HG03095 (cell line): ENCODE results near the gene FN3KRP.

Experiments
- ATAC-seq: cut with Tn5 transposase; IDR thresholded peaks from one replicate; pipeline ENCODE4 v1.9.1; 2021; ENCODE audit warnings: moderate library complexity; ENCODE audit not compliant: unreplicated experiment

FN3KRP gene

DNA sequence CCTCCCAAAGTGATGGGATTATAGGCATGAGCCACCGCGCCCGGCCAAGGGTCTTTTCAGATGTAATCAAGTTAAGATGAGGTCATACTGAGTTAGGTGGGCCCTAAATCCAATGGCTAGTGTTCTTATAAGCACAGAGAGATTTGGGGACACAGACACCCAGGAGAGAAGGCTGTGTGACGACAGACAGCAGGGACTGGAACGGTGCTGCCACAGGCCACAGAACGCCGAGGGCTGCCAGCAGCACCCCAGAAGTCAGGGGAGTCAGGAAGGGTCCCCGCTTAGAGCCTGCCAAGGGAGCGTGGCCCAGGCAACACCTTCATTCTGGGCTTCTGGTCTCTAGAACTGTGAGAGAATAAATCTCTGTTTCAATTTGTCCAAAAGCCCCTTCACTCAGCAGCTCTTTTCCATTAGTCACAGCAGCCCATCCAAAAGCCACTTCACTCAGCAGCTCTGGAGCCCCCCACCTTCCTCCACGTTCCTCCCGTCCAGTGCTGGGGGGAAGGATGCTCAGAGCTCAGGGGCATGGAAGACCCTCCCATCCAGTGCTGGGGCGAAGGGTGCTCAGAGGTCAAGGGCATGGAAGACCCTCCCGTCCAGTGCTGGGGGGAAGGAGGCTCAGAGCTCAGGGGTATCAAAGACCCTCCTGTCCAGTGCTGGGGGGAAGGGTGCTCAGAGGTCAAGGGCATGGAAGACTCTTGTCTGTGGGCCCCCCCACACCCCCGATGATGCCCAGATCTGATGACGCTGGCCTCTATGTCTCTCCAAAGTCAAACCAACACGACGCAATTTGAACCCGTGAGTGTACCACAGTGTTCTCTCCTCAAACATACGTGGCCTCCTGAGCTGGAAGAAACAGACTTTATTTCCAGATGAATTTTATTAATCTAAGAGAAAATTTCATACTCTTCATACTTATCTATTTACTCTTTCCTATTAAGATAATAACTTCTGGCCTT, 29.9 kb upstream of the FN3KRP start:
- ATAC-seq, result no peak

DNA sequence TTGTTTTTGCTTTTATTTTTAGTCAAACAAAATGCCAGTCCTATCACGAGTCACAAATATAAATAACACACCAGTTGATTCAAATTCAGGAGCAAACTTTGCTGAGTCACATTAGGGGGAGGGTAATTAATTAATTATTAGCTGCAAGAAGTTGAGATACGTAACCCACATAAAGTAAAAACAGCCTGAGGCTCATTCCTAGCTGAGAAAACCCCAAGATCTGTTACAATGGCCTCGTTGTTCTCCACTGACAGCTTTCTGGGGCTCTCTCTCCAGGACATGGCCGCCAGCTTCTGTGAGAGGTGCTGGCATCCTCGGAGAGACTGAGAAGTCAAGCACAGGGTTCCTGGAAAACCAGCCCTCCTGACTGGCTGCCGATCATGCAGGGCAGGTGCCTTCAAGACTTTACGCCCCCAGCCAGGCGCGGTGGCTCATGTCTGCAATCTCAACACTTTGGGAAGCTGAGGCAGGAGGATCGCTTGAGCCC, 29.1 kb upstream of the FN3KRP start:
- no peak for ATAC-seq

GRCh38 chr17:82687871-82688270, 28.6 kb upstream of the FN3KRP start:
- no peak for ATAC-seq

DNA sequence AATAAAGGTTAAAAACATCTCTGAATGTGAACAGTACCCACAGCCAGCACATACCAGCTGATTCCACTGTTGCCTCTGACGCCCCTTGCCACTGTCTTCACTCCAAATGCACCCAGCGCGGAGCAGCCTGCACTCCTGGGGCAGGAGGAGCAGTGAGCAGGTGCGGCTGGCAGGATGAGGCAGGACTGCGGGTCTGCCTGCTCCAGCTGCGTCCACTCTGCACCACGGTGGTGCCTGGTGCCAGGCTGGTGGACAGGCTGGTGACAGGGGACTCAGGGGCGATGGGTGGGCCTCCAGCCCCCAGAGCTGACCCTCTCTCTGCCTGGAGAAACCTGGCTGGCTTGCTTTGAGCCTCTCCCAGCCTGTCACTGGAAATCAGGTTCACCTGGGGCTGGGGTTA, 27.4 kb upstream of the FN3KRP start:
- ATAC-seq, result no peak

- no peak for ATAC-seq
Observed at GRCh38 chr17:82690786-82691489, 25.6 kb upstream of the FN3KRP start.

DNA sequence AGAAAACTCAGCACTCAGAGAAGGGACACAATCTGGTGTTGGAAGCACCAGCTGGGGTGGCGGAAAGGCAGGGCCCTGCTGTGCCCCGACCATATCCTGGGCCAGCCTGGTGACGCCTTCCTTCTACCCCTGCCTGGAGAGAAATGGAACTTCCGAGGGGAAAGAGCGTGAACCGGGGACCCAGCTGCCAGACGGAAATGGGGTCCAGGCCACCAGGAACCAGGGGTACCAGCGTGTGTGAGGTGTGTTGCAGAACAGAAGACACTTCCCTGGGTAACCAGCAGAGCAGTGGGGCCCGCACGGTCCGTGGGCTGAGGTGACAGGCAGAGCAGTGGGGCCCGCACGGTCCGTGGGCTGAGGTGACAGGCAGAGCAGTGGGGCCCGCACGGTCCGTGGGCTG, 24.8 kb upstream of the FN3KRP start:
- ATAC-seq, result no peak

- ATAC-seq, result no peak
Observed at GRCh38 chr17:82692268-82692667, 24.2 kb upstream of the FN3KRP start.

DNA sequence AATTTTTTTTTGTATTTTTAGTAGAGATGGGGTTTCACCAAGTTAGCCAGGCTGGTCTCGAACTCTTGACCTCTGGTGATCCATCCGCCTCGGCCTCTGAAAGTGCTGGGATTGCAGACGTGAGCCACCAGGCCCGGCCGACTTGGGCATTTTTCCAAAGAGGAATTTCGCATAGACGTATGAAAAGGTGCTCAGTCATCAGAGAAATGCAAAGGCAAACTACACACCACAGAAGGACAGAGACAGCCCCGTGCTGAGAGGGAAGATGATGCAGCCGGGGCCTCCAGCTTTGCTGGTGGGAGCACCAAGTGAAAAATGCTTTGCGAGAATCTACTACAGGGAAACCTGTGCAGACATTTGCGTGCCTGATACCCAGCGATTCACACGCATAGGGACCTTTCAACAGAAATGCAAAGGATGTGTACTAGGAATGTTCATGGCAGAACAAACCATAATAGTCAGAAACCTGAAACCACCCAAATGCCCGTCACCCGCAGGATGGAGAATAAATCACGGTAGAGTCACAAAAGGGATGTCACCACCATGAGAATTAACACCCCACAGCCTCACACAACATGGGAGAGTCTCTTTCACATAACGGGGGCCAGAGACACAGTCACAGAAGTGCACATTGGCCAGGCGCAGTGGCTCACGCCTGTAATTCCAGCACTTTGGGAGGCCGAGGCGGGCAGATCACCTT, 23.2 kb upstream of the FN3KRP start:
- ATAC-seq, result no peak

DNA sequence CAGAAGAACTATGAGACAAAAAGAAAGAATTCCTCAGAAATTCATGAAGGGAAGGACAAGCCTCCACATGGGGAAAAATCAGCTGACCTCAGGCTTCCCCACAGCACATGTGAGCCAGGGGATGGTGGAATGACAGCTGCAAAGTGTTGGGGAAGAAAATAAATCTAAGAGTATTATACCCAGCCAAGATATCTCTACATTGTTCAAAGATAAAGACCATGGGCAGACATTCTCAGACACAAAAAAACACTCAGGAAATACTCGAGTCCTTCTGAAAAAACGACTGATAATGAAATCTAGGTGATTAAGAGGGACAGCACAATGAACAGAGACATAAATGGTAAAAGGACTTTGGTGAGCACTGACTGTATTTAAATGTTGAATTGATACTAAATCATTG, 21.9 kb upstream of the FN3KRP start:
- ATAC-seq, result no peak

DNA sequence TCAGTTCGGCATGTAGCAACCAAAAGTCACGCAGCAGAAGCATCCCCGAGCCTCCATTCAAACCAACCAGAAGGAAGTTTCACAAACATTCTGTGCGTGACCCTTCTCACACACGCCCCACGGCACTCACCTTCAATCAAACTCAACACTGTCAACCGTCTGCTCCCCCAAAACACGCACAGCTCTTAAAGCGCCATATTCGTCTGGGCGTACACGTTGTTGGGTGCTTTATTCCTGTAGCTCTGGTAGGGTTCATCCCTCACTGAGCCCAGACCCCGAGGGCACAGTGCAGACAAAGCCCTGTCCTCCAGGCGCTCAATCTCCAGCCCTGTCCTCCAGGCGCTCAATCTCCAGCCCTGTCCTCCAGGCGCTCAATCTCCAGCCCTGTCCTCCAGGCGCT, 20.2 kb upstream of the FN3KRP start:
- ATAC-seq, result no peak

GRCh38 chr17:82696916-82697807, 19.3 kb upstream of the FN3KRP start:
- ATAC-seq, result no peak

DNA sequence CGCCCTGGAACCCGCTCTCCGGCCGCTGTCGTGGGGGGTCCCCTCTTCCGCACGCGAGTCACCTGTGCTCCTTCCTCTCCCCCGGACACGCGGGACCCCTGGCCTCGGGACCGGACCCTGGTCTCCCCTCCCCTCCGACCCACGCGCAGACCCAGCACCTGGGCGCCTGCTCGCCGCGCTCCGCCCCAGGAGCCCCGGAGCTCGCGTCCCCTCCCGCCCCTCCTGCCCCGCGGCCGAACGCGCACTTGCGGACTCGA, 18.8 kb upstream of the FN3KRP start:
- no peak for ATAC-seq

DNA sequence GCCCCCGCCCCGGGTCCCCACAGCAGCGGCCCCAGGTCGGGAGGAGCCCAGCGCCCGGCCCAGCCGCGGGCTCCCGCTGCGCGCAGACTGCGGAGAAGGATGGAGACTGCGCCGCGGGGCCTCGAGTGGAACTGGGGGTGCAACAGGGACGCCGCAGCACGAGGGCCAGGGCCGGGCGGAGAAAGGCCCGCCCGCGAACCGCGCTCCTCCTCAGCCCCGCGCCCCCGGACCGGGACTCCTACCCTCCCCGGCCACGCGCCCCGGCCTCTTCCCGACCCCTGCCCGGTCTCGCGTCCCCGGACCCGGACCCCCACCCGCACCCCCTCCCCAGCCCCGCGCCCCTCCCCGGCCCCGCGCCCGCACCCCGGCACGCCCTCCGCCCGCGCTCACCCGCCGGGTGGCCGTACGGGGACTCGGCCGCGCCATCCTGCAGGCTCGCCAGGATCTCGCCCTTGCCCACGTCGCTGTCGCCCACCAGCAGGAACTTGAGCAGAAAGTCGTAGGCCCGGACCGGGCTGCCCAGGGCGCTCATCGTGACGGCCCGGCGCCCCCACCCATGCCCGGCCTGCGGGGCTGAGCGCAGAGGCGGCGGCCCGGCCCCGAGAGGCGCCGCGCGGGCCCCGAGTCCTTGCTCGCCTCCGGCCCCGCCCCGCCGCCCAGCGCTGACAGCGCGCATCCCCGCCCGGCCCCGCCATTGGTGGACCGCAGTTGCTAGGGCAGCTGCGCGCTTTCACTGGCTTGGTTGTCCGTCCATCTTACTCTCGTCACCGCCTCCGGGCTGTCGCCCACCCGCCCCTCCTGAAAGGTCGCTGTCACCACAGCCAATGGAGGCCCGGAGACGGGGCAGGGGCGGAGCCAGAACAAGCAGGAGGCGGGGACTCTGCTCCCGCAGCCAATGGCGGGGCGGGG, 18.2 kb upstream of the FN3KRP start, which contains the start of gene RAB40B:
RAB40B (minus strand) TSS at position 634 of the 909 bp plus-strand sequence; CDS start at position 532, 102 bp downstream.
- ATAC-seq, result peak; percentile 95

- ATAC-seq, result peak; percentile 14
Observed at GRCh38 chr17:82698974-82699442, 17.5 kb upstream of the FN3KRP start.

GRCh38 chr17:82699551-82699950, 17.0 kb upstream of the FN3KRP start:
- no peak for ATAC-seq

GRCh38 chr17:82702231-82702927, 14.1 kb upstream of the FN3KRP start:
- no peak for ATAC-seq

- no peak for ATAC-seq
Observed at GRCh38 chr17:82703036-82703745, 13.3 kb upstream of the FN3KRP start.
